Measurements from ENCODE around the gene RNF213. TPM values are rescaled to one million over a fixed set of nuclear protein-coding genes. Genes with fewer than 3 reads are reported as not detected.
"Not testable (repeated sequence)": the region's sequence is repeated elsewhere in the genome, so short reads cannot be mapped to it uniquely, and the experiment has no call there.

The RNF213 gene
- total and polyA plus RNA-seq, 10 of the 15 experiments (the other 5 are each of a cell fraction or from before 2014, with no cell fraction given): 18.6 to 145 (median 65.8) TPM

DNA sequence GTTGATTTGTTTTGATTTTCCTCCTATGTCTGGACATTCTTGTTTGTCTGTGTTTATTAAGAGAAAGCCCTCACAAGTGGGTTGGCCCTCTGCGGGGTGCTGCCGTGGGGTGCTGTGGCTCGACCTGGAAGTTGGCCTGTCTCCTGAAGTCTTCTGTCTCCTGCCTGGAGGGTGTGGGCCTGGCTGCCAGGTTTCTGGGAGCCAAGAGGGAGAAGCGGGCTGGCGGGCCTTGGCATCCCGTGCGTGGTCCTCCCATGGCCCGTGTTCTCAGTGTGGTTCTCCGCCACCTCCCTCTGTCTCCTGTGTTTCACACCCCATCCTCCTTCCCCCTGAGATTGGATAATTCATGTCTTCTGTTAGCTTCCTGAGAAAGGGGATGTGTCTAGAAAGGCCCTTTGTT, 69.6 kb downstream of the RNF213 start:
- Histone ChIP-seq H3K27ac (ENCODE audit: control insufficient read depth, insufficient read depth) (no peak overlapping the region), H2AFZ (ENCODE audit: control insufficient read depth, low read depth, low read length) (no peak overlapping the region), H3K79me2 (ENCODE audit: control insufficient read depth, insufficient read depth, low read length) (no peaks in the 10 kb centered on the region), H3K27me3 (replicated peaks in 1 of 2; ENCODE audit: control insufficient read depth in 2 of 2, insufficient read depth in 2 of 2, low read length in 1 of 2) (no peaks in the 10 kb centered on the region), H4K20me1 (ENCODE audit: control insufficient read depth, insufficient read depth) (no peaks in the 10 kb centered on the region), H3K4me2 (ENCODE audit: control insufficient read depth, insufficient read depth) (no peak overlapping the region), H3K9me3 (replicated peaks; ENCODE audit: control insufficient read depth, insufficient read depth, low read length) (no peaks in the 10 kb centered on the region), H3K4me1 (ENCODE audit: control insufficient read depth, insufficient read depth, low read length) (no peaks in the 10 kb centered on the region), H3K36me3 (ENCODE audit: control insufficient read depth in 2 of 2, insufficient read depth in 2 of 2, low read length in 1 of 2) (peaks cover 20 to 48% of the 10 kb centered on the region in 2 experiments), H3K4me3 (no peak overlapping the region), H3K9ac (ENCODE audit: control insufficient read depth, insufficient read depth, low read length) (no peak overlapping the region)
- TF ChIP-seq CEBPB (IDR thresholded peaks at IDR 0.05; ENCODE audit: borderline replicate concordance in 1 of 2, low read depth in 2 of 2, low read length in 2 of 2) (no peak), PAX8 (IDR thresholded peaks at IDR 0.05) (no peak)
- no peak for ATAC-seq
- over 99% methylated on average over 9 of the region's 9 CpGs for WGBS (ENCODE audit: insufficient coverage, insufficient replicate concordance, low lambda C conversion rate, missing lambda C conversion rate)
- SMC1A ChIA-PET (ENCODE audit: uncharacterized antibody, unreplicated experiment): no interaction called here
- intact Hi-C loops (cut with micrococcal nuclease; ENCODE audit: unreplicated experiment): loop anchor here (10.0 kb wide), 1 partner anchor 135 kb away; no protein-coding TSS in a partner anchor
- no TSS peak for BruUV-seq (replicated peaks)
- no peak for FAIRE-seq
- no peak for DNase-seq (ENCODE audit: low read depth, low spot score)
- in situ Hi-C loops (cut with MboI): no loop called here
- RAD21 ChIA-PET (ENCODE audit: unreplicated experiment): no interaction called here
- CTCF ChIA-PET: no interaction called here
- POLR2A ChIA-PET: no interaction called here

DNA sequence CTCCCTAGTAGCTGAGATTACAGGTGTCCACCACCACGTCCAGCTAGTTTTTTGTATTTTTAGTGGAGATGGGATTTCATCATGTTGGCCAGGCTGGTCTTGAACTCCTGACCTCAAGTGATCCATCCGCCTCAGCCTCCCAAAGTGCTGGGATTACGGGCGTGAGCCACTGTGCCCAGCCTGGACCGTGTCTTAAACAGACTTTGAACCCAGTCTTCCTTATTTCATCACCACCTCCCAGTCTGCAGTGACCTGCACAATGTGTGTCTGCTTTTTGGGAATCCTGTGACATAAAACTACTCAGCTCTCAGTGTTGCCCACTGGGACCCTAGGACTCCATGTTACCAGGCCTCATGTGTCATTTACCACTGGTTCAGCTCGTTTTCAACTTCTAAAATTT, 70.3 kb downstream of the RNF213 start:
- H3K79me2 ChIP-seq (ENCODE audit: control insufficient read depth, insufficient read depth, low read length); RAD21 ChIA-PET (ENCODE audit: unreplicated experiment); CTCF ChIA-PET; H3K4me3 ChIP-seq; DNase-seq (ENCODE audit: low read depth, low spot score); POLR2A ChIA-PET; H3K9me3 ChIP-seq (replicated peaks; ENCODE audit: control insufficient read depth, insufficient read depth, low read length); H2AFZ ChIP-seq (ENCODE audit: control insufficient read depth, low read depth, low read length); H3K27me3 ChIP-seq (replicated peaks in 1 of 2; ENCODE audit: control insufficient read depth in 2 of 2, insufficient read depth in 2 of 2, low read length in 1 of 2); H4K20me1 ChIP-seq (ENCODE audit: control insufficient read depth, insufficient read depth); H3K27ac ChIP-seq (ENCODE audit: control insufficient read depth, insufficient read depth); FAIRE-seq; SMC1A ChIA-PET (ENCODE audit: uncharacterized antibody, unreplicated experiment); in situ Hi-C loops (cut with MboI); BruUV-seq (replicated peaks); ATAC-seq; H3K4me1 ChIP-seq (ENCODE audit: control insufficient read depth, insufficient read depth, low read length); H3K4me2 ChIP-seq (ENCODE audit: control insufficient read depth, insufficient read depth); H3K9ac ChIP-seq (ENCODE audit: control insufficient read depth, insufficient read depth, low read length): not testable (repeated sequence)
- intact Hi-C loops (cut with micrococcal nuclease; ENCODE audit: unreplicated experiment): loop anchor here (10.0 kb wide), 1 partner anchor 136 kb away; no protein-coding TSS in a partner anchor
- H3K36me3 ChIP-seq (ENCODE audit: control insufficient read depth in 2 of 2, insufficient read depth in 2 of 2, low read length in 1 of 2): peaks cover 20 to 50% of the 10 kb centered on the region in 2 experiments
- WGBS (ENCODE audit: insufficient coverage, insufficient replicate concordance, low lambda C conversion rate, missing lambda C conversion rate): 88% methylated on average over 6 of the region's 6 CpGs

All from GM12878 (cell line).